GM20000 (cell line): ENCODE measurements around the gene ZNF41.

Experiments
- DNase-seq: peaks from one replicate; pipeline ENCODE4 v3.0.0; 2012; ENCODE audit warnings: low spot score
- TF ChIP-seq, protein P1 (sequence below): IDR thresholded peaks from 2 replicates; pipeline ENCODE4 v1.5.1; 2012; ENCODE audit warnings: mild to moderate bottlenecking, control low read depth; ENCODE audit errors: extremely low read depth, missing control alignments

Gene ZNF41

DNA sequence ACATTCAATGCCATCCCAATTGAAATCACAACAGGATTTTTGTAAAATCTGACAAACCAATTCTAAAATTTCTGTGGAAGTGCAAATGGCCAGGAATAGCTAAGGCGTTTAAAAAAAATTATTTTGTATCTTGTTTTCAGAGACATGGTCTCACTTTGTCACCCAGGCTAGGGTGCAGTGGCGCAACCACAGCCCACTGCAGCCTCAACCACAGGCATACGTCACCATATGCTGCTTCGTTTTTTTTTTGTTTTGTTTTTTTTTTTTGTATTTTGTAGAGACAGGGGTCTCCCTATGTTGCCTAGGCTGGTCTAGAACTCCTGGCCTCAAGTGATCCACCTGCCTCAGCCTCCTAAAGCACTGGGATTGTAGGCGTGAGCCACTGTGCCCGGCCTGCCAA lies 24.5 kb downstream of the ZNF41 start:
- TF ChIP-seq, protein P1, sequence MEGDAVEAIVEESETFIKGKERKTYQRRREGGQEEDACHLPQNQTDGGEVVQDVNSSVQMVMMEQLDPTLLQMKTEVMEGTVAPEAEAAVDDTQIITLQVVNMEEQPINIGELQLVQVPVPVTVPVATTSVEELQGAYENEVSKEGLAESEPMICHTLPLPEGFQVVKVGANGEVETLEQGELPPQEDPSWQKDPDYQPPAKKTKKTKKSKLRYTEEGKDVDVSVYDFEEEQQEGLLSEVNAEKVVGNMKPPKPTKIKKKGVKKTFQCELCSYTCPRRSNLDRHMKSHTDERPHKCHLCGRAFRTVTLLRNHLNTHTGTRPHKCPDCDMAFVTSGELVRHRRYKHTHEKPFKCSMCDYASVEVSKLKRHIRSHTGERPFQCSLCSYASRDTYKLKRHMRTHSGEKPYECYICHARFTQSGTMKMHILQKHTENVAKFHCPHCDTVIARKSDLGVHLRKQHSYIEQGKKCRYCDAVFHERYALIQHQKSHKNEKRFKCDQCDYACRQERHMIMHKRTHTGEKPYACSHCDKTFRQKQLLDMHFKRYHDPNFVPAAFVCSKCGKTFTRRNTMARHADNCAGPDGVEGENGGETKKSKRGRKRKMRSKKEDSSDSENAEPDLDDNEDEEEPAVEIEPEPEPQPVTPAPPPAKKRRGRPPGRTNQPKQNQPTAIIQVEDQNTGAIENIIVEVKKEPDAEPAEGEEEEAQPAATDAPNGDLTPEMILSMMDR: no peak
- DNase-seq: no peak

DNA sequence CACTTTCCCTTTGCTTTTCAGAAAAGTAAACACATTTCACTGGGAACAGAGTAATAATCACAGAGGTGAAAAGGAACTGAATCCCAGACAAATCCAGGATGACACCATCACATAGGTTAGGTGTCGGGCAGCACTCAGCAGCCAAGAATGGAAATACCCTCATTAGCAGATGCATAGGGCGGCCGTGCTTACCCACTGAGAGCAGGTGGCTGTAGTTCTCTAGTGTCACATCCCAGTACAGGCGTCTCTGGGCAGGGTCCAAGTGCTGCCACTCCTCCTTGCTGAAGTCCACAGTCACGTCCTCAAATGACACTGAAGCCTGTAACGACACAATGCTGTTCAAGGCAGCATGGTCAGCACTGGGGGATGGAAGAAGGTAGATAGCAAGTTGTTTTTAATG lies 26.9 kb downstream of the ZNF41 start:
- DNase-seq: no peak
- TF ChIP-seq, protein P1: no peak

- DNase-seq: no peak
- TF ChIP-seq, protein P1: no peak
Observed at GRCh38 chrX:47452112-47452511, 30.9 kb downstream of the ZNF41 start.

DNA sequence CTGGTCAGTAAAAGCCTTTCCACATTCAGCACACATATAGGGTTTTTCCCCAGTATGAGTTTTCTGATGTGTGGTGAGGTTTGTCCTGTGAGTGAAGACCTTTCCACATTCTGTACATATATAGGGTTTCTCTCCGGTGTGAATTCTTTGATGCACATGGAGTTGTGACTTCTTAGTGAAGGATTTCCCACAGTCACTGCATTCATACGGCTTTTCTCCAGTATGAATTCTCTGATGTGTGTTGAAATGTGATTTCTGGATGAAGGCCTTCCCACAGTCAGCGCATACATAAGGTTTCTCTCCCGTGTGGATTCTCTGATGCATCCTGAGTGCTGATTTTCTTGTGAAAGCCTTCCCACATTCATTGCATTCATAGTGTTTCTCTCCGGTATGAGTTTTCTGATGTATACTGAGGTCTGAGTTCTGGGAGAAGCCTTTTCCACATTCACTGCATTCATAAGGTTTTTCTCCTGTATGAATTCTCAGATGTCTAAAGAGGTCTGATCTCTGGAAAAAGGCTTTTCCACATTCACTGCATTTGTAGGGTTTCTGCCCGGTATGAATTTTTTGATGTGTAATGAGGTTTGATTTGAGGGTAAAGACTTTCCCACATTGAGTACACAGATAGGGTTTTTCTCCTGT lies 34.7 kb downstream of the ZNF41 start:
- DNase-seq: no peak
- TF ChIP-seq, protein P1: no peak

GRCh38 chrX:47447607-47448006 lies 35.4 kb downstream of the ZNF41 start:
- TF ChIP-seq, protein P1: no peak
- DNase-seq: no peak

DNA sequence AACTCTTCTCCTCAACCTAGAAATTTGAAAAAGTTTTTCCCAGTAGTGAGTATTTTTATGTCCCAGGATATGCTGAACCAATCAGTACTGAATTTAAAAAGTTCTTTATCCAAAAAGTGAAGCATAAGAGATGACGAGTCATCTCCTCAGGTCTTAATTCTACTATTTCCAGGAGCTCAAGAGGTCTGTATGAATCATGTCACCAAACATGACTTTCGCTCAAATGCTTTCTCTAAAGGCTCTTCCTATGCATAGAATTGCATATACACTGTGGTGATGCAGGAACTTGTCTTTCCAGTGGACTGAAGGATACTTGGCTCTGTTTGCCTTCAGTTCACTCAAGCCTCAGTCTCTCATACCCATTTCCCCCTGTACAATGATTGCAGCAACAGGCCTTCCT lies 36.1 kb downstream of the ZNF41 start:
- no peak for DNase-seq
- TF ChIP-seq, protein P1: no peak

DNA sequence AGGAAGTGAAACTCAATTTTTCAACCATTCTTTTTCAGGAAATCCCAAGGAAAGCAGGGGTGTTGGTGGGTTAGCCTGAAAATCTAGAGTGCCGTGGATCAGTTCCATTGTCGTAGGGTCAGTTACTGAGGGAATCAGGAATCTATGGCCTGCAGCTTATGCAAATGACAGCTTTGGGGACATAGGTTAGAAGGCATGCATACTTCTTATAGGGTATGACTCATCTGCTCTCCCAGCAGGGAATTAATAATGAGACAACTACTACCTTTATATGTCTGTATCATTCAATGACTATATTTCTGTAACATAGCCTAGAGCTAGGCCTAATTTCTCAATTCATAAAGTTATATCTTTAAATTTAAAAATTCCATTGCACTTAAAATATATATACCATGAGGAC lies 36.6 kb downstream of the ZNF41 start:
- DNase-seq: no peak

More for the DNA sequence above, 36.6 kb downstream of the ZNF41 start:
- TF ChIP-seq, protein P1: no peak
